Measurements from ENCODE around the gene CDH22.

DNA sequence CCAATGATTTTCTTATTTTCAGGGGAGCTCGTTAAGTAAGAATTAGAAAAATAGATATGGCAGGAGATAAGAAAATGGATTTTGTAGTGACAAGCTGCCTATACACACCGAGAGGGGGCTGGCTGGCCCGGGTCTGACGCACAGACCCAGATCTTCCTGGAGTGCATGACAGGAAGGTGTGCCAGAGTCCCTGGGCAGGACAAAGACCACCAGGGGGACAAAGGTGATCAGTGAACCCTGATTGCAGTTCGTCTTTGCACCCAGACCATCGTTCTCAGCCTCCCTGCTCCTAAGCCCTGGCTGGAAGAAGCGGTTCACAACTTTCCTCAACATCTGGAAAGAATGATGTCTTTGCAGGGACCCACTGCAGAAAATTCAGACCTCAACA lies 24.3 kb downstream of the CDH22 start:
- no peak for TF ChIP-seq EZH2 (IDR thresholded peaks at IDR 0.05; ENCODE audit: borderline replicate concordance, low read length)
- TF ChIP-seq, protein P1, sequence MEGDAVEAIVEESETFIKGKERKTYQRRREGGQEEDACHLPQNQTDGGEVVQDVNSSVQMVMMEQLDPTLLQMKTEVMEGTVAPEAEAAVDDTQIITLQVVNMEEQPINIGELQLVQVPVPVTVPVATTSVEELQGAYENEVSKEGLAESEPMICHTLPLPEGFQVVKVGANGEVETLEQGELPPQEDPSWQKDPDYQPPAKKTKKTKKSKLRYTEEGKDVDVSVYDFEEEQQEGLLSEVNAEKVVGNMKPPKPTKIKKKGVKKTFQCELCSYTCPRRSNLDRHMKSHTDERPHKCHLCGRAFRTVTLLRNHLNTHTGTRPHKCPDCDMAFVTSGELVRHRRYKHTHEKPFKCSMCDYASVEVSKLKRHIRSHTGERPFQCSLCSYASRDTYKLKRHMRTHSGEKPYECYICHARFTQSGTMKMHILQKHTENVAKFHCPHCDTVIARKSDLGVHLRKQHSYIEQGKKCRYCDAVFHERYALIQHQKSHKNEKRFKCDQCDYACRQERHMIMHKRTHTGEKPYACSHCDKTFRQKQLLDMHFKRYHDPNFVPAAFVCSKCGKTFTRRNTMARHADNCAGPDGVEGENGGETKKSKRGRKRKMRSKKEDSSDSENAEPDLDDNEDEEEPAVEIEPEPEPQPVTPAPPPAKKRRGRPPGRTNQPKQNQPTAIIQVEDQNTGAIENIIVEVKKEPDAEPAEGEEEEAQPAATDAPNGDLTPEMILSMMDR (conservative IDR thresholded peaks at IDR 0.05 in 1 of 2, IDR thresholded peaks at IDR 0.05 in 1 of 2; ENCODE audit: extremely low read depth in 1 of 2, insufficient read depth in 1 of 2, low read depth in 1 of 2, low read length in 2 of 2) = no peak

Measured in mammary epithelial cell (primary cell).